K562 treated with DMSO at 1 percent for 48 hours (cell line): Measurements from ENCODE around the gene ACD. TPM values are rescaled to one million over a fixed set of nuclear protein-coding genes. Genes with fewer than 3 reads are reported as not detected.

Source experiments
- total RNA-seq: library from RNA; unstranded; fragments of 300-600 nt; gene quantifications from 2 replicates; pipeline ENCODE4 v1.2.3, GENCODE V29; 2022; ENCODE audit warnings: low replicate concordance; ENCODE audit errors: extremely low read depth

The ACD gene
- not detected in 2 replicates for total RNA-seq

DNA sequence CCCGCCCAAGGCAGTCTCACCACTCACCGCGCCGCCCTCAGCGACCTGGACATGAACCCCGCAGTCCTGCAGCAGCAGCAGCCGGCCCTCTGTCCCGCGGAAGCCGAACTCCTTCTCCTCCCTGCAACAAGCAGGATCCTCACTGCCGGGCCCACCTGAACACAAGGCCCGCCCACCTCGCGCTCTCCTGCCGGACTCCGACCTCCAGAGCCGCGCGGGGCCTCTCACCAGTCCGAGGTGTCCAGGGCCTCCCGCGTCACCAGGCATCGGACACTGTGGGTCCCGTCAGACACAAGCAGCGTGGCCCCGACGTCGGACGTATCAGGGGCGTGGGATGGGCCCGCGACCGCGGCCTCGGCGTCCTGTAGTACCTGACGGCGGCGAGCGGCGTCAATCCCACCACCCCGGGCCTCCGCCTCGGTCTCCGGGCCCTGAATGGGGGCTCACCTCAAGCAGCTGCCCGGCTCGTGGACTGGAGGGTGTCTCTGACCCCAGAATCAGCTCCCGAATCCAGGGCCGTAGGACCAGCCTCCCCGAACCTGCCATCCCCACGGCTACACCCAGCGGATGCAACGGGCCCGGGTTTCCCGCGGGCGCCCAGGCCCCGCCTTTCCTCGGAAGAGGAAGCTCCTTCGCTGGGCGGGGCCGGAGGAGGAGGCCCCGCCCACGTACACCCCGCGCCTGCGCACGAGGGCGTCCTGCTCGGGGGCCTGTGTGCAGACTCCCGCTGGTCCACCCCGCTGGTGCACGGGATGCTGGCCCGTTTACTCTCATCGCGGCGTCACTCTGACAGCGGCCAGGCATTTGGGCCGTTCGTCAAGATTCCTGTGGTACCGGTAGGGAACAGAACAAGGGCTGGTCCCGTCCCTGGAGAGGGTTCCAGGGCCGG, at the start of gene ACD:
ACD (minus strand) TSS at position 586 of the 889 bp plus-strand sequence; CDS start at position 546, 40 bp downstream.

DNA sequence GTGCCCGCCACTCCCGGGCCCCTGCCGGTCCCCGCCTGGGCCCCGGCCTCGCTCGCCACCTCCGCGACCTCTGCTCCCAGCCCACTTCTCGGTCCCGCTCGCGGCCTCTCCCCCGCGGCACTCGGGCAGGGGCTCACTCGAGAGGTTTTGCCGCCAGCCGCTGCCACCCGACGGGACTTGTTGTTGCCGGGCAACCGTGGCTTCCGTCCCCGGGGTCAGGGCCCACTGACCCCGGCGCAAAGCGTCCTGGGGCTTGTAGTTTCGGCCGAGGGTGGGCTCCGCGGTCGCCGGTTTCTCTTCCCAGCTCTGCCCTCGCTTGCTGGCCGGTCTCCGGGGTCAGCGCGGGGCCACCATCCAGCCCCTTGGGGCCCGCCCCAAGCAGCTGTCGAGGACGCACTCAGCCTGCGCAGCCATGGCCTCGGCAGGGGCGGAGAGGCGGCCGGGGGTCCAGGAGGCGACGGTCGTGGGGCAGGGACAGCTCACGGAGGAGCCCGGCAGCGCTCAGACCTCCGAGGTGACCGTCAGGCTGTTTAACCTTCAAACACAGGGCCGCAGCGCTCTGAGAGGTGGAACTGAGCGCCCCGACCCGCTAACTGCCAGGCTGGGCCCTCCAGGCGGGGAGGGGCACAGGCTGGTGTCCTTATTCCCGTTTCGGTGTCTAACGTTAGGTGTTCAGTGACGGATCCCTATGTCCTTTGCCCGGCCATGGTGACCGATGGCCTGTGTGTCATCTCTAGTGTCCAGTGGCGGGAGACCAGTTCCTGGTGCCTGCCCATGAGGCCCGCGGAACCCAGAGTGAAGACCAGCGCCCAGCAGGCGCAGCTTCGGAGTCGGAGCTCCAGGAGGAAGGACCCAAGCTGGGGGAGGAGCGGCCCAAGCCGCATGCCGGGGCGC, 6.7 kb upstream of the ACD start, which contains the start of the genes C16orf86 and ENKD1:
C16orf86 (plus strand) TSS at position 256 of the 894 bp plus-strand sequence; CDS start at position 413, 157 bp downstream.
ENKD1 (minus strand) TSS at position 192 of the 894 bp plus-strand sequence. CDS start 308 bp downstream, outside the sequence.

GRCh38 chr16:67660564-67661028, 536 bp upstream of the ACD start, which contains the start of gene PARD6A:
PARD6A (plus strand) TSS chr16:67660960; CDS start chr16:67661039, 79 bp downstream.

Other genes starting within 250 kb of the ACD start
- not detected in 2 replicates for gene ZDHHC1, start 243.8 kb downstream of the ACD start, total RNA-seq
- gene HSD11B2, start 229.1 kb downstream of the ACD start, total RNA-seq, result not detected in 2 replicates
- not detected in 2 replicates for gene ATP6V0D1, start 179.1 kb downstream of the ACD start, total RNA-seq
- gene AGRP, start 176.7 kb downstream of the ACD start, total RNA-seq, result not detected in 2 replicates
- gene RIPOR1, start 131.4 kb downstream of the ACD start, total RNA-seq, result not detected in 2 replicates
- gene CTCF, start 97.7 kb downstream of the ACD start, total RNA-seq, result not detected in 2 replicates
- gene CARMIL2, start 15.1 kb downstream of the ACD start, total RNA-seq, result not detected in 2 replicates
- not detected in 2 replicates for gene PARD6A, start 700 bp upstream of the ACD start, total RNA-seq
- not detected in 2 replicates for gene ENKD1, start 6.5 kb upstream of the ACD start, total RNA-seq
- not detected in 2 replicates for gene C16orf86, start 6.6 kb upstream of the ACD start, total RNA-seq
- gene GFOD2, start 59.1 kb upstream of the ACD start, total RNA-seq, result not detected in 2 replicates
- gene RANBP10, start 146.3 kb upstream of the ACD start, total RNA-seq, result not detected in 2 replicates
- not detected in 2 replicates for gene TSNAXIP1, start 146.6 kb upstream of the ACD start, total RNA-seq
- 250 TPM in 1 of 2 replicates, not detected in the other for gene THAP11, start 182.1 kb upstream of the ACD start, total RNA-seq
- not detected in 2 replicates for gene NUTF2, start 186.7 kb upstream of the ACD start, total RNA-seq
- not detected in 2 replicates for gene CENPT, start 187.4 kb upstream of the ACD start, total RNA-seq
- 278 TPM in 1 of 2 replicates, not detected in the other for gene EDC4, start 212.8 kb upstream of the ACD start, total RNA-seq
- not detected in 2 replicates for gene NRN1L, start 224.6 kb upstream of the ACD start, total RNA-seq
- gene PSKH1, start 233.0 kb upstream of the ACD start, total RNA-seq, result not detected in 2 replicates